ENCODE measurements around the gene YPEL1. TPM values are rescaled to one million over a fixed set of nuclear protein-coding genes. Genes with fewer than 3 reads are reported as not detected.

The YPEL1 gene
- total RNA-seq, 1 donor from 2014 or later, result 32.2 TPM

GRCh38 chr22:21687685-21688259 lies 47.8 kb downstream of the YPEL1 start:
- H3K4me3 Mint-ChIP-seq, result no peak overlapping the region
- no peak overlapping the region for H3K4me2 ChIP-seq
- peaks cover 15% of the 10 kb centered on the region for H3K36me3 Mint-ChIP-seq
- H3K9me3 Mint-ChIP-seq, result no peaks in the 10 kb centered on the region
- no peak overlapping the region for H3K27ac ChIP-seq
- H4K20me1 ChIP-seq (ENCODE audit: low read depth), result no peaks in the 10 kb centered on the region
- H3K27me3 Mint-ChIP-seq (ENCODE audit: insufficient read depth, low read depth), result peaks cover 11% of the 10 kb centered on the region
- DNase-seq (ENCODE audit: low spot score), result no peak
- no peak overlapping the region for H3K27ac Mint-ChIP-seq
- H2AFZ ChIP-seq (replicated peaks), result no peak overlapping the region
- no peaks in the 10 kb centered on the region for H3K27me3 ChIP-seq
- TF ChIP-seq EZH2phosphoT487 (IDR thresholded peaks at IDR 0.05) (no peak), CTCF (IDR thresholded peaks at IDR 0.05) (no peak), EZH2 (IDR thresholded peaks at IDR 0.05) (no peak)
- no peak overlapping the region for H3K4me3 ChIP-seq
- H3F3A ChIP-seq (ENCODE audit: low read depth), result no peaks in the 10 kb centered on the region
- H3K79me2 ChIP-seq (ENCODE audit: low read depth), result no peaks in the 10 kb centered on the region
- H3K9me3 ChIP-seq (ENCODE audit: low read depth), result no peaks in the 10 kb centered on the region
- peaks cover 8% of the 10 kb centered on the region for H3K4me1 Mint-ChIP-seq
- no peaks in the 10 kb centered on the region for H3K4me1 ChIP-seq
- H3K36me3 ChIP-seq, result no peaks in the 10 kb centered on the region
- no peak overlapping the region for H3K9ac ChIP-seq

- no peak overlapping the region for H3K4me3 Mint-ChIP-seq
- DNase-seq (ENCODE audit: low spot score), result no peak
- Histone ChIP-seq H4K20me1 (ENCODE audit: low read depth) (no peaks in the 10 kb centered on the region), H3K4me3 (no peak overlapping the region), H3K27ac (no peak overlapping the region), H3K9ac (no peak overlapping the region), H3K9me3 (ENCODE audit: low read depth) (no peaks in the 10 kb centered on the region), H3F3A (ENCODE audit: low read depth) (no peaks in the 10 kb centered on the region), H3K79me2 (ENCODE audit: low read depth) (no peaks in the 10 kb centered on the region), H3K4me1 (no peaks in the 10 kb centered on the region), H3K36me3 (no peaks in the 10 kb centered on the region), H2AFZ (replicated peaks) (no peak overlapping the region), H3K4me2 (no peak overlapping the region), H3K27me3 (no peaks in the 10 kb centered on the region)
- peaks cover 11% of the 10 kb centered on the region for H3K27me3 Mint-ChIP-seq (ENCODE audit: insufficient read depth, low read depth)
- H3K36me3 Mint-ChIP-seq, result peaks cover 13% of the 10 kb centered on the region
- no peak overlapping the region for H3K27ac Mint-ChIP-seq
- peaks cover 4% of the 10 kb centered on the region for H3K4me1 Mint-ChIP-seq
- no peak for TF ChIP-seq EZH2phosphoT487 (IDR thresholded peaks at IDR 0.05)
- no peak for TF ChIP-seq EZH2 (IDR thresholded peaks at IDR 0.05)
- TF ChIP-seq CTCF (IDR thresholded peaks at IDR 0.05), result no peak
- no peaks in the 10 kb centered on the region for H3K9me3 Mint-ChIP-seq
These were observed 48.8 kb downstream of the YPEL1 start for GRCh38 chr22:21686634-21687393.

- no peak overlapping the region for H3K27ac ChIP-seq
- Mint-ChIP-seq H3K27me3 (ENCODE audit: insufficient read depth, low read depth) (peaks cover 11% of the 10 kb centered on the region), H3K27ac (no peak overlapping the region), H3K9me3 (no peaks in the 10 kb centered on the region), H3K4me1 (peaks cover 2% of the 10 kb centered on the region), H3K36me3 (peaks cover 11% of the 10 kb centered on the region), H3K4me3 (no peak overlapping the region)
- H3K27me3 ChIP-seq, result no peaks in the 10 kb centered on the region
- H3K9me3 ChIP-seq (ENCODE audit: low read depth), result no peaks in the 10 kb centered on the region
- no peak overlapping the region for H3K4me3 ChIP-seq
- no peaks in the 10 kb centered on the region for H3K4me1 ChIP-seq
- no peak overlapping the region for H3K9ac ChIP-seq
- no peak overlapping the region for H3K4me2 ChIP-seq
- H4K20me1 ChIP-seq (ENCODE audit: low read depth), result no peaks in the 10 kb centered on the region
- H3F3A ChIP-seq (ENCODE audit: low read depth), result no peaks in the 10 kb centered on the region
- H3K79me2 ChIP-seq (ENCODE audit: low read depth), result no peaks in the 10 kb centered on the region
- DNase-seq (ENCODE audit: low spot score), result no peak
- no peak overlapping the region for H2AFZ ChIP-seq (replicated peaks)
- TF ChIP-seq EZH2phosphoT487 (IDR thresholded peaks at IDR 0.05) (no peak), CTCF (IDR thresholded peaks at IDR 0.05) (no peak), EZH2 (IDR thresholded peaks at IDR 0.05) (no peak)
- no peaks in the 10 kb centered on the region for H3K36me3 ChIP-seq
These were observed 49.4 kb downstream of the YPEL1 start for GRCh38 chr22:21686193-21686608.

All from neural progenitor cell (in vitro differentiated cells).